Lung (tissue), 12 donors: Measurements from ENCODE around the gene CLEC9A. TPM values are rescaled to one million over a fixed set of nuclear protein-coding genes. Genes with fewer than 3 reads are reported as not detected.

Experiments used
- ATAC-seq: fragments of 200-7000 bp; cut with Tn5 transposase; one replicate; pipeline ENCODE4 v1.9.1; 2020; ENCODE audit warnings: moderate number of reproducible peaks; ENCODE audit not compliant: insufficient read depth, low FRiP score
- DNase-seq, 3 donors: peaks; one replicate each; pipeline ENCODE4 v3.0.0-alpha.2; 2013 to 2017
- H3K27ac ChIP-seq, 2 donors: one replicate each; pipeline ENCODE4 v1.5.1; 2013; ENCODE audit warnings: mild to moderate bottlenecking in 2 of 2, moderate library complexity in 2 of 2, control low read depth in 1 of 2, inconsistent platforms in 1 of 2, low read depth in 1 of 2, low read length in 1 of 2
- H3K27me3 ChIP-seq, 3 donors: one replicate each; pipeline ENCODE4 v1.5.1; 2013; ENCODE audit warnings: low read length in 2 of 3; ENCODE audit not compliant: control insufficient read depth in 3 of 3, insufficient read depth in 3 of 3
- H3K36me3 ChIP-seq, 4 donors: one replicate each; pipeline ENCODE4 v1.5.1; 2013; ENCODE audit warnings: low read length in 4 of 4, mild to moderate bottlenecking in 1 of 4, moderate library complexity in 1 of 4; ENCODE audit not compliant: control insufficient read depth in 4 of 4, insufficient read depth in 4 of 4
- H3K4me1 ChIP-seq, 5 donors: one replicate each; pipeline ENCODE4 v1.5.1; 2013; ENCODE audit warnings: low read length in 5 of 5, mild to moderate bottlenecking in 2 of 5, moderate library complexity in 1 of 5; ENCODE audit not compliant: control insufficient read depth in 5 of 5, insufficient read depth in 5 of 5
- H3K4me3 ChIP-seq: one replicate; pipeline ENCODE4 v1.5.1; 2013; ENCODE audit warnings: mild to moderate bottlenecking, control low read depth, moderate library complexity
- H3K9ac ChIP-seq, 2 donors: one replicate each; pipeline ENCODE4 v1.5.1; 2013; ENCODE audit warnings: low read length in 2 of 2, control low read depth in 1 of 2; ENCODE audit not compliant: insufficient read depth in 1 of 2
- H3K9me3 ChIP-seq, 4 donors: one replicate each; pipeline ENCODE4 v1.5.1; 2013; ENCODE audit warnings: low read length in 3 of 4, mild to moderate bottlenecking in 1 of 4, moderate library complexity in 1 of 4; ENCODE audit not compliant: control insufficient read depth in 4 of 4, insufficient read depth in 3 of 4
- WGBS, 2 donors: extraction: QIAGEN DNeasy Blood & Tissue Kit; methylation state at CpG; one replicate each; pipeline ENCODE4 v1.1.7; 2013; 5-methylcytosine and 5-hydroxymethylcytosine counted together
- polyA plus RNA-seq, 2 donors: library from polyadenylated mRNA; stranded (reverse); fragments of 200-250 nt; gene quantifications; one replicate each; pipeline ENCODE4 v1.2.1, GENCODE V29; 2013
- total RNA-seq, 2 donors: library from RNA; depleted of rRNA in 1 of 2; stranded (reverse); fragments of >200 nt in 1 of 2; gene quantifications; one replicate each; pipeline ENCODE4 v1.2.1, GENCODE V29; 2014 to 2021
- TF ChIP-seq, protein P1 (sequence below): IDR thresholded peaks from 2 replicates; pipeline ENCODE4 v1.5.1; 2012; ENCODE audit warnings: mild to moderate bottlenecking; ENCODE audit errors: control extremely low read depth, extremely low read depth
- donor health status: control.
- donor health status: control.
- donor health status: Bipolar disorder and iron deficiency.
- donor health status: healthy.
- donor health status: DM: yes; HTN: yes; CAD: no.

The CLEC9A gene
- total and polyA plus RNA-seq, 4 donors: 0.12 to 0.60 (median 0.33) TPM

DNA sequence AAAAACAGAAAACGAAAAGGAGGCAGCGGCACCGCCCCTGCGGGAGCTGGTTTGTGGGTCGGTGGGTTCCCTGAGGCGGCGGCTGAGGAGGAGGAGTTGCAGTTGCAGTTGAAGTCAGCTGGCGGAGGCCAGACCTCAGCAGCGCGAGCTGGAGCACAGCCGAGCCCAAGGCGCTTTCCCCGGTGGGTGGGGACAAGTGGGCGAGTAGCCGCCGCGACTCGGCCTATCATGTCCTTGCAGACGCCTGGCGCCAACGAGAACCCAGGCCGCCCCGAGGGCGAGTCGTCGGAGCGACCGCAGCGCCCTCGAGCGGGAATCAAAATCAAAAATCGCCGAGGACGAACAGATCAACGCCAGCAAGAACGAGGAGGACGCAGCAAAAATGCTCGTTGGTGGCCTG is 81.0 kb downstream of the CLEC9A start:
- H3K9ac ChIP-seq: no peak overlapping the region
- DNase-seq: no peak
- no peaks in the 10 kb centered on the region for H3K27me3 ChIP-seq
- H3K4me1 ChIP-seq: no peaks in the 10 kb centered on the region
- no peak for ATAC-seq
- WGBS, 2 donors: 93 to 95% methylated on average over 37 to 38 of the region's 38 CpGs
- TF ChIP-seq, protein P1, sequence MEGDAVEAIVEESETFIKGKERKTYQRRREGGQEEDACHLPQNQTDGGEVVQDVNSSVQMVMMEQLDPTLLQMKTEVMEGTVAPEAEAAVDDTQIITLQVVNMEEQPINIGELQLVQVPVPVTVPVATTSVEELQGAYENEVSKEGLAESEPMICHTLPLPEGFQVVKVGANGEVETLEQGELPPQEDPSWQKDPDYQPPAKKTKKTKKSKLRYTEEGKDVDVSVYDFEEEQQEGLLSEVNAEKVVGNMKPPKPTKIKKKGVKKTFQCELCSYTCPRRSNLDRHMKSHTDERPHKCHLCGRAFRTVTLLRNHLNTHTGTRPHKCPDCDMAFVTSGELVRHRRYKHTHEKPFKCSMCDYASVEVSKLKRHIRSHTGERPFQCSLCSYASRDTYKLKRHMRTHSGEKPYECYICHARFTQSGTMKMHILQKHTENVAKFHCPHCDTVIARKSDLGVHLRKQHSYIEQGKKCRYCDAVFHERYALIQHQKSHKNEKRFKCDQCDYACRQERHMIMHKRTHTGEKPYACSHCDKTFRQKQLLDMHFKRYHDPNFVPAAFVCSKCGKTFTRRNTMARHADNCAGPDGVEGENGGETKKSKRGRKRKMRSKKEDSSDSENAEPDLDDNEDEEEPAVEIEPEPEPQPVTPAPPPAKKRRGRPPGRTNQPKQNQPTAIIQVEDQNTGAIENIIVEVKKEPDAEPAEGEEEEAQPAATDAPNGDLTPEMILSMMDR: no peak
- peaks cover 0 to 3% (median 0%) of the 10 kb centered on the region in 4 donors for H3K9me3 ChIP-seq
- H3K27ac ChIP-seq: no peak overlapping the region
- no peak overlapping the region for H3K4me3 ChIP-seq
- H3K36me3 ChIP-seq: no peaks in the 10 kb centered on the region

DNA sequence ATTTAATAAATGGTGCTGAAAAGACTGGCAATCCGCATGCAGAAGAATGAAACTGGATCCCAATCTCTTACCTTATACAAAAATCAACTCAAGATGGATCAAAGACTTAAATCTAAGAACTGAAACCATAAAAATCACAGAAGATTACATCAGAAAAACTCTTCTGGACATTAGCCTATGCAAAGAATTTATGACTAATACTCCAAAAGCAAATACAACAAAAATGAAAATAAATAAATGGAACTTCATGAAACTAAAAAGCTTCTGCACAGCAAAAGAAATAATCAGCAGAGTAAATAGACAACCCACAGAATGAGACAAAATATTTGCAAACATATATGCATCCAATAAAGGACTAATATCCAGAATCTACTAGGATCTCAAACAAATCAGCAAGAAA is 82.6 kb downstream of the CLEC9A start:
- H3K27ac ChIP-seq: no peak overlapping the region
- no peak overlapping the region for H3K9ac ChIP-seq
- no peaks in the 10 kb centered on the region for H3K27me3 ChIP-seq
- no peaks in the 10 kb centered on the region for H3K36me3 ChIP-seq
- TF ChIP-seq, protein P1: no peak
- H3K4me1 ChIP-seq: no peaks in the 10 kb centered on the region
- ATAC-seq: no peak
- 88 to 97% methylated on average over 1 of the region's 1 CpG for WGBS, 2 donors
- no peak for DNase-seq
- H3K4me3 ChIP-seq: no peak overlapping the region
- peaks cover 0 to 3% (median 0%) of the 10 kb centered on the region in 4 donors for H3K9me3 ChIP-seq

DNA sequence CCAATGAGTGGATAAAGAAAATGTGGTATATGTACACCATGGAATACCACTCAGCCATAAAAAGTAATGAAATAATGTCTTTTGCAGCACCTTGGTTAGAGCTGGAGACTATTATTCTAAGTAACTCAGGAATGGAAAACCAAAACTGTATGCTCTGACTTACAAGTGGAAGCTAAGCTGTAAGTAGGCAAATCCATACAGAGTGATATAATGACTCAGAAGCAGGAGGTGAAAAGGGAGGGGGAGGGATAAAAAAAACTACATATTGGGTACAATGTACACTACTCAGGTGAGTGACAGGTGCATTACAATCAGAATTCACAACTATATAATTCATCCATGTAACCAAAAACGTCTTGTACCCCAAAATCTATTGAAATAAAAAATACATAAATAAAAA is 83.4 kb downstream of the CLEC9A start:
- DNase-seq (no peak), ATAC-seq (no peak)
- Histone ChIP-seq H3K36me3 (no peaks in the 10 kb centered on the region), H3K9ac (no peak overlapping the region), H3K27ac (no peak overlapping the region), H3K4me1 (no peaks in the 10 kb centered on the region), H3K4me3 (no peak overlapping the region), H3K9me3 (peaks cover 0 to 3% (median 0%) of the 10 kb centered on the region in 4 donors), H3K27me3 (no peaks in the 10 kb centered on the region)
- WGBS, 2 donors: 66 to 83% methylated on average over 1 of the region's 1 CpG
- TF ChIP-seq, protein P1: no peak

DNA sequence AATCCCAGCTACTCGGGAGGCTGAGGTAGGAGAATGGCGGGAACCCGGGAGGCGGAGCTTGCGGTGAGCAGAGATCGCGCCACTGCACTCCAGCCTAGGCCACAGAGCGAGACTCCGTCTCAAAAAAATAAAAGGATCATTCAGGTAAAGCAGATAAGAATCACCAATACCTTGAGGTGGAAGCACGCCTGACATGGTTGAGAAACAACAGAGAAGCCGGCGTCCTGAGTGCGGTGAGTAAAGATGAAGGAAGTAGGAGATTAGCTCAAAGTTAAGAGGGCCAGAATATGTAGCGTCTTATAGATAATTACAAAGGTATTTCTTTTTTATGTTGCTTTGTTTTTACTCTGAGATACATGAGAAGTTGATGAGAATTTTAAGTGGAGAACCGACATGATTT is 84.8 kb downstream of the CLEC9A start:
- DNase-seq: no peak
- no peak overlapping the region for H3K9ac ChIP-seq
- no peaks in the 10 kb centered on the region for H3K36me3 ChIP-seq
- H3K27ac ChIP-seq: no peak overlapping the region
- H3K27me3 ChIP-seq: no peaks in the 10 kb centered on the region
- no peak for ATAC-seq
- peaks cover 0 to 3% (median 0%) of the 10 kb centered on the region in 4 donors for H3K9me3 ChIP-seq
- H3K4me1 ChIP-seq: no peaks in the 10 kb centered on the region
- WGBS, 2 donors: 91 to 92% methylated on average over 15 of the region's 15 CpGs
- TF ChIP-seq, protein P1: no peak
- H3K4me3 ChIP-seq: no peak overlapping the region
